Adipocyte (in vitro differentiated cells): ENCODE measurements around the gene RPL13.
"Not testable (repeated sequence)": the region's sequence is repeated elsewhere in the genome, so short reads cannot be mapped to it uniquely, and the experiment has no call there.

Source experiments
- DNase-seq: peaks from one replicate; pipeline ENCODE4 v3.0.0-alpha.2; 2015; ENCODE audit warnings: low read depth
- H3K27me3 ChIP-seq: replicated peaks from 2 replicates; pipeline ENCODE4 v1.7.0; 2013; ENCODE audit warnings: mild to moderate bottlenecking, low read length, moderate library complexity; ENCODE audit not compliant: control insufficient read depth, insufficient read depth
- H3K36me3 ChIP-seq: 2 replicates; pipeline ENCODE4 v1.7.0; 2013; ENCODE audit warnings: low read length, mild to moderate bottlenecking, moderate library complexity; ENCODE audit not compliant: control insufficient read depth, insufficient read depth, severe bottlenecking
- H3K4me1 ChIP-seq: 2 replicates; pipeline ENCODE4 v1.7.0; 2013; ENCODE audit warnings: mild to moderate bottlenecking, low read length, moderate library complexity; ENCODE audit not compliant: control insufficient read depth, insufficient read depth
- H3K4me3 ChIP-seq: 2 replicates; pipeline ENCODE4 v1.7.0; 2013; ENCODE audit warnings: mild to moderate bottlenecking, low read length, moderate library complexity
- H3K9ac ChIP-seq: 2 replicates; pipeline ENCODE4 v1.7.0; 2013; ENCODE audit warnings: mild to moderate bottlenecking, low read length, moderate library complexity
- H3K9me3 ChIP-seq: 2 replicates; pipeline ENCODE4 v1.7.0; 2013; ENCODE audit warnings: mild to moderate bottlenecking, low read length, moderate library complexity; ENCODE audit not compliant: control insufficient read depth

Gene RPL13

GRCh38 chr16:89565256-89565505 is 4.7 kb downstream of the RPL13 start:
- H3K4me3 ChIP-seq = no peak overlapping the region
- H3K36me3 ChIP-seq = peaks cover 38% of the 10 kb centered on the region
- H3K4me1 ChIP-seq = peaks cover 45% of the 10 kb centered on the region
- no peaks in the 10 kb centered on the region for H3K9me3 ChIP-seq
- peak overlapping the region; percentile 99 for H3K9ac ChIP-seq
- peaks cover 9% of the 10 kb centered on the region for H3K27me3 ChIP-seq
- DNase-seq = no peak

GRCh38 chr16:89565506-89566372 is 5.3 kb downstream of the RPL13 start:
- H3K4me1 ChIP-seq = peaks cover 45% of the 10 kb centered on the region
- peaks cover 12% of the 10 kb centered on the region for H3K27me3 ChIP-seq
- DNase-seq = peak; percentile 64
- H3K4me3 ChIP-seq = peak overlapping the region; percentile 64
- peak overlapping the region; percentile 99 for H3K9ac ChIP-seq
- peaks cover 38% of the 10 kb centered on the region for H3K36me3 ChIP-seq
- H3K9me3 ChIP-seq = no peaks in the 10 kb centered on the region

- no peaks in the 10 kb centered on the region for H3K9me3 ChIP-seq
- no peak overlapping the region for H3K4me3 ChIP-seq
- peaks cover 33% of the 10 kb centered on the region for H3K4me1 ChIP-seq
- DNase-seq = no peak
- peaks cover 22% of the 10 kb centered on the region for H3K27me3 ChIP-seq
- no peak overlapping the region for H3K9ac ChIP-seq
- peaks cover 20% of the 10 kb centered on the region for H3K36me3 ChIP-seq
Measured at GRCh38 chr16:89567656-89568594, 7.4 kb downstream of the RPL13 start.

GRCh38 chr16:89569506-89570341 is 9.2 kb downstream of the RPL13 start:
- Histone ChIP-seq H3K36me3 (peaks cover 2% of the 10 kb centered on the region), H3K9ac (no peak overlapping the region), H3K4me1 (peaks cover 18% of the 10 kb centered on the region), H3K9me3 (no peaks in the 10 kb centered on the region), H3K27me3 (peaks cover 22% of the 10 kb centered on the region), H3K4me3 (no peak overlapping the region)
- DNase-seq = no peak

GRCh38 chr16:89570342-89570923 is 10.0 kb downstream of the RPL13 start:
- Histone ChIP-seq H3K36me3 (no peaks in the 10 kb centered on the region), H3K9me3 (no peaks in the 10 kb centered on the region), H3K4me3 (no peak overlapping the region), H3K27me3 (peaks cover 22% of the 10 kb centered on the region), H3K9ac (no peak overlapping the region), H3K4me1 (peaks cover 11% of the 10 kb centered on the region)
- DNase-seq = no peak

- H3K27me3 ChIP-seq = peaks cover 22% of the 10 kb centered on the region
- H3K9me3 ChIP-seq, DNase-seq, H3K9ac ChIP-seq, H3K4me1 ChIP-seq, H3K4me3 ChIP-seq, H3K36me3 ChIP-seq: not testable (repeated sequence)
Measured at GRCh38 chr16:89570983-89571598, 10.6 kb downstream of the RPL13 start.

GRCh38 chr16:89571636-89572035 is 11.2 kb downstream of the RPL13 start:
- Histone ChIP-seq H3K9me3 (no peaks in the 10 kb centered on the region), H3K36me3 (no peaks in the 10 kb centered on the region)
- DNase-seq = no peak

GRCh38 chr16:89572073-89572484 is 11.6 kb downstream of the RPL13 start:
- no peak for DNase-seq
- Histone ChIP-seq H3K9ac (no peak overlapping the region), H3K4me3 (no peak overlapping the region), H3K9me3 (no peaks in the 10 kb centered on the region), H3K27me3 (peaks cover 22% of the 10 kb centered on the region), H3K36me3 (no peaks in the 10 kb centered on the region), H3K4me1 (peaks cover 3% of the 10 kb centered on the region)

More at GRCh38 chr16:89571636-89572035, 11.2 kb downstream of the RPL13 start:
- no peak overlapping the region for H3K9ac ChIP-seq
- H3K27me3 ChIP-seq = peaks cover 22% of the 10 kb centered on the region
- peaks cover 3% of the 10 kb centered on the region for H3K4me1 ChIP-seq
- no peak overlapping the region for H3K4me3 ChIP-seq

GRCh38 chr16:89572485-89573205 is 12.2 kb downstream of the RPL13 start:
- Histone ChIP-seq H3K9me3 (no peaks in the 10 kb centered on the region), H3K9ac (no peak overlapping the region), H3K4me3 (no peak overlapping the region), H3K36me3 (no peaks in the 10 kb centered on the region), H3K4me1 (peaks cover 3% of the 10 kb centered on the region), H3K27me3 (peaks cover 22% of the 10 kb centered on the region)
- no peak for DNase-seq
